Measurements from ENCODE around the gene GPN3. TPM values are rescaled to one million over a fixed set of nuclear protein-coding genes. Genes with fewer than 3 reads are reported as not detected.

GPN3 gene
- total RNA-seq, result 15.2 and 21.4 TPM in 2 replicates

GRCh38 chr12:110468214-110469048 is at the start of gene GPN3, which contains the start of gene FAM216A:
Gene GPN3, minus strand, starts transcription at chr12:110468257. Its CDS starts 54 bp downstream, at chr12:110468203.
Gene FAM216A, plus strand, starts transcription at chr12:110468845. Its CDS starts 31 bp downstream, at chr12:110468876.

GRCh38 chr12:110501752-110502738 is 34.0 kb upstream of the GPN3 start, which contains the start of the genes RAD9B and VPS29:
Gene RAD9B, plus strand, starts transcription at chr12:110502331. Its CDS starts 7 bp downstream, at chr12:110502338.
Gene VPS29, minus strand, starts transcription at chr12:110502111. Its CDS starts 60 bp downstream, at chr12:110502051.

DNA sequence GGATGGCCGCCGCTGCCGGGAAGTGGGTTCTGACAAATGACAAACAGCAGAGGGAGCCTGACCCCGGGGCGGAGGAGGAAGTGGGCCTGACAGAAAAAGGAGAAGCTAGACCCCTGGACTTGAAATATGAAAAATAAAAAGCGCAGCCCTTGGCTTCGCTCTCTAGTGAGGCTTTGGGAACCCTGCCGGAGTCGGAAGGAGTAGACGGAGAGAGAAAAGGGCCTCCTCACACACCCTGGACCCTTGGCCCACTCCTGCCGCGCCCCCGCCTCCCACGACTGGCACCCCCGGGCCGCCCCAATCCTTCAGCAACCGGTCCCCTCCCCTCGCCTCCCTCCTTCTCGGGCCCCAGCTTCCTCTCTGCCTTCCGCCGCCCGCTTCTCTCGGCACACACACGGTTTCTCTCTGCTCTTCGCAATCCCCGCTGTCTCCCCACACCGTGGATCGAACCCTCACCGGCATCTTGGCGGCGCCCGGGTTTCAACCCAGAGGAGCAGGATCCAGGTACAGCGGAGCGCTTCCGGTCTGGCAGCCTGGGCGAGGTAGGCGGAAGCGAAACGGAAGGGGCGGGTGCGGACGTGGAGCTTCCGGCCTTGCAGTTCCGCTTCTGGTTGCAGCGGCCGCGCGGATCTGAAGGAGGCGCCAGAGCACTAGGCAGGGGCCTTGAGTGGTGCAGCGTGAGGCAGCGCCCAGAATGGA is 18.1 kb downstream of the GPN3 start, which contains the start of gene ARPC3:
ARPC3 (minus strand) TSS at position 539 of the 699 bp plus-strand sequence; CDS start at position 462, 77 bp downstream.

DNA sequence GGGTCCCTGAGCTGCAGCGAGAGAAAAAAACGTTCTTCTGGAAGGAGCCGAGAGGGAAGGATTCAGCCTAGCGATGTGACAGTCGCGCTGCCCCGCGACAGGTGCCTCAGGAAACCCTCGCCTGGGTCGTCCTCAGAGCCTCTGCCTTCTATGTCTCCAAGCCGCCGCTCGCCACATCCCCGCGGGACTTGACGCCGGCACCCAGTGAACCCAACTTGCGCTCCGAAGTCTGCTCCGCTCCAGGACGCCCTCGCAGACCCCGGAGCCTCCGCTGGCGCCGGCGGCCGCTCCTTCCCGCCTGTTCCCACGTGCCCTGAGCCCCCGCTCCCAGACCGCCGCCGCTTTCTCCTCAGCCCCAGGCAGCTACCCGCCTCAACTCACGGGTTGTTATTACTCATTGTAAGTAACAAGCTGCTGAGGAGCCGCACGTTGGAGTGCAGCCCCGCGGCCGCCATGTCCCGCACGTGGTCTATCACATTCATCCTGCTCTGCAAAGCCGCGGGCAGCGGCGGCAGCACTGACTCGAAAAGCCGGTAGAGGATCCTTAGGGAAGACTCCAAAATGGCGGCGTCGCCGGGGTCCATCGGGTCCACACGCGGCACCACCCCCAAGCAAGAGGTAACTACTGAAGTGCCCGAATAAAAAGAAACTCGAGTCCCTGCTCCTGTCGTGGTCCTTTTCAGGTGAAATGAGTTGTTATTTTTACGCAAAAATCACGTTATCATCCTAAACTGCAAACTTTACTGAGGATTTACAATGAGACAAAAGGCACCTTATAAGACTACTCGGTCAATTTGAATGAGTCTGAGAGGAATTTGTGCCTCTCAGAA is 64.7 kb downstream of the GPN3 start, which contains the start of gene ANAPC7:
ANAPC7 (minus strand) TSS at position 563 of the 830 bp plus-strand sequence; CDS start at position 482, 81 bp downstream.

Other genes starting within 250 kb of the GPN3 start
- gene ATP2A2, start 187.0 kb downstream of the GPN3 start, total RNA-seq, result 86.6 and 198 TPM in 2 replicates
- gene ANAPC7, start 64.5 kb downstream of the GPN3 start, total RNA-seq, result 35.8 and 75.0 TPM in 2 replicates
- 170 and 185 TPM in 2 replicates for gene ARPC3, start 17.9 kb downstream of the GPN3 start, total RNA-seq
- gene FAM216A, start 588 bp upstream of the GPN3 start, total RNA-seq, result 6.8 and 10.9 TPM in 2 replicates
- 60.9 and 71.2 TPM in 2 replicates for gene VPS29, start 33.9 kb upstream of the GPN3 start, total RNA-seq
- 0.16 and 0.25 TPM in 2 replicates for gene RAD9B, start 34.1 kb upstream of the GPN3 start, total RNA-seq
- 6.0 and 15.5 TPM in 2 replicates for gene PPTC7, start 115.1 kb upstream of the GPN3 start, total RNA-seq
- gene TCTN1, start 145.9 kb upstream of the GPN3 start, total RNA-seq, result 6.0 and 12.1 TPM in 2 replicates
- gene HVCN1, start 220.9 kb upstream of the GPN3 start, total RNA-seq, result 1.3 and 5.0 TPM in 2 replicates

Measured in bladder microvascular endothelial cell (primary cell).